Germinal center (tissue), 1 donor: Measurements from ENCODE around the gene TSPAN9.

Experiments used
- DNase-seq: peaks from one replicate; pipeline ENCODE4 v3.0.0; 2012; ENCODE audit warnings: mixed read lengths, low spot score

Gene TSPAN9

GRCh38 chr12:3250576-3250975 lies 173.4 kb downstream of the TSPAN9 start:
- no peak for DNase-seq

- DNase-seq = no peak
These were observed 173.9 kb downstream of the TSPAN9 start for GRCh38 chr12:3251067-3251466.

GRCh38 chr12:3251691-3252090 lies 174.5 kb downstream of the TSPAN9 start:
- DNase-seq = no peak

- DNase-seq = no peak
These were observed 175.3 kb downstream of the TSPAN9 start for GRCh38 chr12:3252450-3252891.

GRCh38 chr12:3253682-3254275 lies 176.6 kb downstream of the TSPAN9 start:
- no peak for DNase-seq

- DNase-seq = no peak
These were observed 177.9 kb downstream of the TSPAN9 start for GRCh38 chr12:3255057-3255456.

GRCh38 chr12:3256103-3256631 lies 179.0 kb downstream of the TSPAN9 start:
- no peak for DNase-seq

GRCh38 chr12:3257411-3257810 lies 180.2 kb downstream of the TSPAN9 start:
- DNase-seq = no peak

- no peak for DNase-seq
These were observed 182.8 kb downstream of the TSPAN9 start for GRCh38 chr12:3259973-3260372.

- DNase-seq = no peak
These were observed 184.7 kb downstream of the TSPAN9 start for GRCh38 chr12:3261782-3262359.

GRCh38 chr12:3262470-3262869 lies 185.3 kb downstream of the TSPAN9 start:
- no peak for DNase-seq

GRCh38 chr12:3263282-3263681 lies 186.1 kb downstream of the TSPAN9 start:
- no peak for DNase-seq

- DNase-seq = no peak
These were observed 187.1 kb downstream of the TSPAN9 start for GRCh38 chr12:3263939-3264922.

- DNase-seq = no peak
These were observed 188.2 kb downstream of the TSPAN9 start for GRCh38 chr12:3265406-3265805.

- no peak for DNase-seq
These were observed 189.5 kb downstream of the TSPAN9 start for GRCh38 chr12:3266638-3267037.

- DNase-seq = no peak
These were observed 190.5 kb downstream of the TSPAN9 start for GRCh38 chr12:3267690-3268089.

- no peak for DNase-seq
These were observed 192.4 kb downstream of the TSPAN9 start for GRCh38 chr12:3269594-3269993.

GRCh38 chr12:3271146-3271545 lies 194.0 kb downstream of the TSPAN9 start:
- no peak for DNase-seq

- no peak for DNase-seq
These were observed 194.5 kb downstream of the TSPAN9 start for GRCh38 chr12:3271639-3272038.

- DNase-seq = no peak
These were observed 195.8 kb downstream of the TSPAN9 start for GRCh38 chr12:3272958-3273357.

GRCh38 chr12:3273409-3273853 lies 196.3 kb downstream of the TSPAN9 start:
- no peak for DNase-seq

- DNase-seq = no peak
These were observed 197.5 kb downstream of the TSPAN9 start for GRCh38 chr12:3274664-3275063.
